ENCODE results near the gene AURKB. TPM values are rescaled to one million over a fixed set of nuclear protein-coding genes. Genes with fewer than 3 reads are reported as not detected.

AURKB gene
- total RNA-seq, 4 donors from 2014 or later: 11.2 to 43.7 (median 20.3) TPM

- peaks cover 21 to 44% (median 32%) of the 10 kb centered on the region in 3 donors for H3K4me1 ChIP-seq
- H3K27ac ChIP-seq: peak overlapping the region; percentile 85 to 96 (median 88)
- intact Hi-C loops (cut with DNase I): no loop called here
- peak overlapping the region; percentile 60 to 85 (median 67) for H3K4me3 ChIP-seq
- 77 to 80% methylated on average over 15 to 19 of the region's 19 CpGs for WGBS, 2 donors
- H3K9me3 ChIP-seq: no peaks in the 10 kb centered on the region
- no peaks in the 10 kb centered on the region for H3K36me3 ChIP-seq
- DNase-seq: no peak
- no peaks in the 10 kb centered on the region for H3K27me3 ChIP-seq
- TF ChIP-seq, protein P1, sequence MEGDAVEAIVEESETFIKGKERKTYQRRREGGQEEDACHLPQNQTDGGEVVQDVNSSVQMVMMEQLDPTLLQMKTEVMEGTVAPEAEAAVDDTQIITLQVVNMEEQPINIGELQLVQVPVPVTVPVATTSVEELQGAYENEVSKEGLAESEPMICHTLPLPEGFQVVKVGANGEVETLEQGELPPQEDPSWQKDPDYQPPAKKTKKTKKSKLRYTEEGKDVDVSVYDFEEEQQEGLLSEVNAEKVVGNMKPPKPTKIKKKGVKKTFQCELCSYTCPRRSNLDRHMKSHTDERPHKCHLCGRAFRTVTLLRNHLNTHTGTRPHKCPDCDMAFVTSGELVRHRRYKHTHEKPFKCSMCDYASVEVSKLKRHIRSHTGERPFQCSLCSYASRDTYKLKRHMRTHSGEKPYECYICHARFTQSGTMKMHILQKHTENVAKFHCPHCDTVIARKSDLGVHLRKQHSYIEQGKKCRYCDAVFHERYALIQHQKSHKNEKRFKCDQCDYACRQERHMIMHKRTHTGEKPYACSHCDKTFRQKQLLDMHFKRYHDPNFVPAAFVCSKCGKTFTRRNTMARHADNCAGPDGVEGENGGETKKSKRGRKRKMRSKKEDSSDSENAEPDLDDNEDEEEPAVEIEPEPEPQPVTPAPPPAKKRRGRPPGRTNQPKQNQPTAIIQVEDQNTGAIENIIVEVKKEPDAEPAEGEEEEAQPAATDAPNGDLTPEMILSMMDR (IDR thresholded peaks at IDR 0.05): no peak
- no peak for TF ChIP-seq POLR2A (IDR thresholded peaks at IDR 0.05)
Measured at GRCh38 chr17:8176998-8177731, 33.2 kb downstream of the AURKB start.

DNA sequence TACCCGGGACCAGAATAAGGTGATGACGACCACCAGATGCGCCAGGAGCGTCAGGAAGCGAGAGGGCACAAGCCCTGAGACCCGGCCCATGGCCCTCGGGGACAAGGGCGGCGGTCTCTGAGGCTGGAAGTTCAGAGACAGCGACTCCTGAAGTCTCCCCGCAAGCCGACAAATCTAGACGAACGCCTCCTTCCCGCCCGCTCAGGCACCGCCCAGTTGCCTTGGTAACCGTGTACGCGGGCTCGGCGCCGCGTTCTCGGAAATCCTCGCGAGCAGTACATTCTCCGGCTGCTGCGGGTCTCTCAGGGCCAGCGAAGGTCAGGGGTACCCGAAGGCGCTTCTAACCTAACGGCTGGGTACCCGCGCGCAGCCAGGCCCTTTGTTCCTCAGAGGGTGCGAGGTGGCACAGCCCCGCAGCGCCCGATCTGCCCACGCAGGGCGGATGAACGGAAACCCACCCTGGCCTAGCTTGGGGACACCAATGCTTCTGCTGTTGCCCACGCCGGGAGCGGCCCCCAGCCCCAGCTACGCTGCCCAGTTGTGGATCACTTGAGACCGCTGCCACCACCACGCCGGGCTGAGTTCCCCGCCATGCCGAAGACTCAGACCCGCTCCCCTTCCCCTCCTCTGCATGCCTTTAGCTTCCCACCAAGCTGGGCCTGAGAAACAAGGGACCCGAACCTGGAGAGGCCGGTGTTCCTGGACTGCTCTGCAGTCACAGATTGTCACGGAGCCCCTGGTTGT, 34.0 kb downstream of the AURKB start, which contains the start of gene TMEM107:
Gene TMEM107, minus strand, starts transcription at position 184 of the 744 bp plus-strand sequence. Its CDS starts 94 bp downstream, at position 90.
- H3K4me3 ChIP-seq: peak within 1 kb of the TSS; percentile 60 to 85 (median 67)
- no peaks in the 10 kb centered on the region for H3K27me3 ChIP-seq
- H3K4me1 ChIP-seq: peaks cover 21 to 44% (median 32%) of the 10 kb centered on the region in 3 donors
- no peaks in the 10 kb centered on the region for H3K9me3 ChIP-seq
- no peak for DNase-seq
- intact Hi-C loops (cut with DNase I): no loop called here
- peak within 1 kb of the TSS; percentile 85 to 96 (median 88) for H3K27ac ChIP-seq
- 0% methylated on average over 8 to 10 of the region's 56 CpGs for WGBS, 2 donors
- no peaks in the 10 kb centered on the region for H3K36me3 ChIP-seq
- TF ChIP-seq, protein P1 (IDR thresholded peaks at IDR 0.05): no peak
- peak in 1 of 4 donors; percentile 72 for TF ChIP-seq POLR2A (IDR thresholded peaks at IDR 0.05)

- TF ChIP-seq, protein P1 (IDR thresholded peaks at IDR 0.05): no peak
- TF ChIP-seq POLR2A (IDR thresholded peaks at IDR 0.05): no peak
- Histone ChIP-seq H3K27ac (peak overlapping the region; percentile 85 to 96 (median 88)), H3K4me3 (peak overlapping the region; percentile 60 to 85 (median 67)), H3K9me3 (no peaks in the 10 kb centered on the region), H3K36me3 (no peaks in the 10 kb centered on the region), H3K27me3 (no peaks in the 10 kb centered on the region), H3K4me1 (peaks cover 21 to 44% (median 32%) of the 10 kb centered on the region in 3 donors)
- intact Hi-C loops (cut with DNase I): no loop called here
- no peak for DNase-seq
- 6 to 7% methylated on average over 5 to 8 of the region's 11 CpGs for WGBS, 2 donors
Measured at GRCh38 chr17:8175795-8176196, 34.6 kb downstream of the AURKB start.

DNA sequence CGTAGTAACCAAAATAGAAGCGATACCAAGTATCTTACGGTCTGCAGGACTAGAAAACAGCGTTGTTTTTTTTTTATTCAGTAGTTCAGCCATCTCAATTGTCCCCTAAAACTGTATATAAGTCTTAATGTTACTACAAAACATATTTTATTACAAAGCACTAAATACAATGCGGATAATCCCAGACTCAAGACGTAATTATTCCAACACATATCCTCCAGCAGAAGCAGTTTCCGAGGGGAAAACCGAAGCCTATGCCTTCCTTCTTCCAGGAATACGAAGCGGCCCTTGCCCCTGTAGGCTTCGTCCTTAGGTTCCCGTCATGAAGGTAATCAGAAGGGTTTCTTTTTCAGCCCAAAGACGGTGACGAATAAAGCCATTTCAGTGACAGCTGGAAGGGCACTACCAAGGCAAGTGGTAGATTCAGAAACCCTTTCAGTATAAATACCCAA, 36.5 kb downstream of the AURKB start:
- intact Hi-C loops (cut with DNase I): no loop called here
- peak overlapping the region; percentile 27 to 57 (median 46) for H3K4me3 ChIP-seq

More for the DNA sequence above, 36.5 kb downstream of the AURKB start:
- no peak for DNase-seq
- peaks cover 21 to 44% (median 32%) of the 10 kb centered on the region in 3 donors for H3K4me1 ChIP-seq
- no peaks in the 10 kb centered on the region for H3K36me3 ChIP-seq
- TF ChIP-seq, protein P1 (IDR thresholded peaks at IDR 0.05): no peak
- TF ChIP-seq POLR2A (IDR thresholded peaks at IDR 0.05): no peak
- H3K27me3 ChIP-seq: no peaks in the 10 kb centered on the region
- H3K9me3 ChIP-seq: no peaks in the 10 kb centered on the region
- peak overlapping the region; percentile 81 to 96 (median 90) for H3K27ac ChIP-seq
- 1 to 3% methylated on average over 14 of the region's 14 CpGs for WGBS, 2 donors
